Choroid plexus epithelial cell (primary cell): ENCODE data around the gene TRPV6.

Experiments used
- DNase-seq: peaks from one replicate; pipeline ENCODE4 v3.0.0-alpha.2; 2010; ENCODE audit warnings: low read depth
- H3K4me3 ChIP-seq: 2 replicates; pipeline ENCODE4 v1.5.1; 2011; ENCODE audit warnings: low read depth, mild to moderate bottlenecking, control low read depth, low read length, moderate library complexity
- TF ChIP-seq, protein P1 (sequence below): conservative IDR thresholded peaks from 2 replicates; pipeline ENCODE4 v1.5.1; 2011; ENCODE audit warnings: low read depth, mild to moderate bottlenecking, control low read depth, inconsistent platforms, low read length, moderate library complexity

Gene TRPV6

DNA sequence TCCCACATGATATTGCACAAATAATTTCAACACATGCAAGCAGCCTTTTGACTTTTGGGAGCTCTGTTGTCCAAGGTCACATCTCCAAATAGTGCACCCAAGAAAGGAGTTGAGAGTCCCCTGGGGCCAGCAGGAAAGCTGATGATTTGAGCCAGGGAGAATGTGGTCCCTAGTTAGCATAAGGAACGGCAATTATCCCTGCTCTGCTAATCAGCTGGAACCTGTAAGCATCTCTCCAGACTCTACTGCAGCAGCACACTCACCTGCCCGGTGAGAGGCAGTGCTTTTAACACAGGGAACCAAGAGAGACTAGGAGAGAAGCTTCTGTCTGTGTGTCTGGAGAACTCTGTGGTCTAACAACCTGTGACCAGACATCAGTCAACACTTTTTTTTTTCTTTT, 31.0 kb upstream of the TRPV6 start:
- TF ChIP-seq, protein P1, sequence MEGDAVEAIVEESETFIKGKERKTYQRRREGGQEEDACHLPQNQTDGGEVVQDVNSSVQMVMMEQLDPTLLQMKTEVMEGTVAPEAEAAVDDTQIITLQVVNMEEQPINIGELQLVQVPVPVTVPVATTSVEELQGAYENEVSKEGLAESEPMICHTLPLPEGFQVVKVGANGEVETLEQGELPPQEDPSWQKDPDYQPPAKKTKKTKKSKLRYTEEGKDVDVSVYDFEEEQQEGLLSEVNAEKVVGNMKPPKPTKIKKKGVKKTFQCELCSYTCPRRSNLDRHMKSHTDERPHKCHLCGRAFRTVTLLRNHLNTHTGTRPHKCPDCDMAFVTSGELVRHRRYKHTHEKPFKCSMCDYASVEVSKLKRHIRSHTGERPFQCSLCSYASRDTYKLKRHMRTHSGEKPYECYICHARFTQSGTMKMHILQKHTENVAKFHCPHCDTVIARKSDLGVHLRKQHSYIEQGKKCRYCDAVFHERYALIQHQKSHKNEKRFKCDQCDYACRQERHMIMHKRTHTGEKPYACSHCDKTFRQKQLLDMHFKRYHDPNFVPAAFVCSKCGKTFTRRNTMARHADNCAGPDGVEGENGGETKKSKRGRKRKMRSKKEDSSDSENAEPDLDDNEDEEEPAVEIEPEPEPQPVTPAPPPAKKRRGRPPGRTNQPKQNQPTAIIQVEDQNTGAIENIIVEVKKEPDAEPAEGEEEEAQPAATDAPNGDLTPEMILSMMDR: no peak
- no peak overlapping the region for H3K4me3 ChIP-seq
- no peak for DNase-seq

DNA sequence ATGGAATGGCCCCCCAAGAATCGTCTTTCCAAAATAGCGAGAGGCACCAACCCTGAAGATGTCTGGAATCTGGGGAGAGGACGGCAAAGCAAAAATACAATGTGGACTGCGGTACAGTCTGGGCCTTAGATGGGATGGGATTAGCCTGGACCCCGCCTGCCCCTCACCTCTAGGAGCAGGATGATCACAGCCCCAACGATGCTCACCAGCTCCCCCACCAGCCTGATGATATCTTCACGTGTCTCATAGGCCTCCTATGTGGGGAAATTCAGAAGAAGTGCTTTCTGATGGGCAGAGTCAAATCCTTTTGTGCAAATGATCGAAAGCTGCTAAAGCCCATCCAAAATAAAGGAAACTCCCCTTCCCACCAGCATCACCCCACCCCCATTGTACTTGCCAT, 29.8 kb upstream of the TRPV6 start:
- no peak for DNase-seq
- H3K4me3 ChIP-seq: no peak overlapping the region
- TF ChIP-seq, protein P1: no peak

DNA sequence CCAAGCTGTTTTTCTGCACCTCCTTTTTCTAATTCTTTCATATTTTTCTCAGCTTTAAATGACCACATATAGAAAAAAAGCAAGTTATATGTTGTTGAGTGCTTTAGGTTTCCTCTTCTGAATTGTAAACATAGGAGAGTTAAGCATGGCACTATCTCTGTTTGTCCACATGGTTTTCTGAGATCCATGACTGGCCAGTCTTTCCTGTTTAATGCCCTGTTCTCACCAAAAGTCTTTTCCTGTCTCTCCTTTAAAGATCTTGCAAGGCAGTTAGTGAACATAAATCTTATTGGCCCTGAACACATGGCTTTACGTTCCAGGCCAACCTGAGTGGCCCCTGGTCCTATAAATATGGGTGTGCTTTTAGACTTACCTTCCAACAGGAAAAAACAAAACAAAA, 28.6 kb upstream of the TRPV6 start:
- no peak overlapping the region for H3K4me3 ChIP-seq
- no peak for DNase-seq
- TF ChIP-seq, protein P1: no peak

DNA sequence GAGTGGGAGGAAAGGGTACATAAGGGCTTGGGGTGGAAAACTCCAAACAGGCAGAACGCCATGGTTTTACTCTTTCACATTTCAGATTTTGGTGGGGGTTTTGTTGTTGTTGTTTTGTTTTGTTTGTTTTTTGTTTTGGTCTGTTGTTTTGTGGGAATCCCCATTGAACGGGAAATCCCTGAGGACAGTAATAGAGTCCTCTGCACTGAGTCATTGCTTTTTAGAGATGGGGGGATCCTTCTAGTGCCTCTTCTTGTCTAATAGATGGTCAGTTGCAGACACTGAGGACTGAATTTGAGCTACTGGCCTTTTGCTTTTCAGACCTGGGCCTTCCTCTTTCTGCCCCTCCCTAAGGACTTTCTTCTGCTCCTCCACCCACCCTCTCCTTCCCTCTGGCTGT, 28.0 kb upstream of the TRPV6 start:
- TF ChIP-seq, protein P1: no peak
- H3K4me3 ChIP-seq: no peak overlapping the region
- DNase-seq: no peak

DNA sequence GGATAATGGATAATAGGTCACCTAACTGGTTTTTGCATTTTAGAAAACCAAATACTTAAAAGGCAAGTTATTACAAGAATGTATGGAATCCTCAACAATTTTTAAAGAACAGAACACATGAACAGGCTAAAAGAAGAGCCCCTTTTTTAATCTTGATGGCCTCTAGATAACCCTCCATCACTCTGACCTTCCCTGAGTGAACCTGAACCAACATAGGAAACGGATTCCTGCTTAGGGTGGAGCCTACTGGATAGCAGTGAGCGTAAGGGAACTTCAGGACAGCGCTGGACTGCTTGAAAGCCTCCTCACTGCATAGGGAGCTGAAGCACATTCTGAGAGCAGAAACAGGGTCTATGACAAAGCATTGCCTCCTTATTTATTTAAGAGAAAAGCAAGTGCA, 27.5 kb upstream of the TRPV6 start:
- TF ChIP-seq, protein P1: no peak
- H3K4me3 ChIP-seq: no peak overlapping the region
- DNase-seq: no peak

DNA sequence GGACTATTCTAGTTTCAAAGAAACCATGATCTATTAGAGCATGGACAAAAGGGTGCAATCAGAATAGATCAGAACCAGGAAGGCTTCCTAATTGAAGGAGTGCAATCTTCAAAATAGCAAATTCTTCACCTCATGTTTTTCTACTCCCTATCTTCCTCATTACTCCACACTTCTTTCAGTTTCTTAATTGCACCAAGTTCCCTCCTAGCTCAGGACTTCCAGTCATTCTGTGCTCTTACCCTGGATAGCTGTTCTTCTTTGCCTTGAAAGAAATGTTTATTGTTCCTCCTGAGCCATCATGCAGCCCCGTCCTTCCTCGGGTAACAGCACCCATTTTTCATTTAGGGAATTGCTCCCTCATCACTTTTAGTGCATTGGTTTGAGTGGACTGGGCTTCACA, 24.9 kb upstream of the TRPV6 start:
- no peak overlapping the region for H3K4me3 ChIP-seq
- TF ChIP-seq, protein P1: no peak
- DNase-seq: no peak

DNA sequence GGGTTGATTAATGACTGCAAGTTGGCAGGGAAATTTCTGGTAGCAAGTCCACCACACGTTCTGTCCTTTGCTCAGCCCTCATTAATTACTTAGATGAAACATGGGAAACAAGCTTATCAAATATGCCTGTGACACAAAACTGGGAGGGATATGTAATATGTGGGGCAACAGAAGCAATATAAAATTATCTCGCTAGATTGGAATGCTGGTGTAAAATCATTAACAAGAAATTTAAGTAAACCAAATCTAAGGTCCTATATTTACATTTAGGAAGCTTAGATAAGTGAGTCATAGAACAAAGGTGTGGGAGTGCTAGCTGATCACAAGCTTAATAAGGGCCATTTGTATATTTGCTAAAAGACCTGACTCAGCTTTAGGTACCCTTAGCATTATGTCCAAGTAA, 24.5 kb upstream of the TRPV6 start:
- DNase-seq: no peak
- no peak overlapping the region for H3K4me3 ChIP-seq
- TF ChIP-seq, protein P1: no peak
